Measurements from ENCODE around the gene GNA15.

GNA15 gene

DNA sequence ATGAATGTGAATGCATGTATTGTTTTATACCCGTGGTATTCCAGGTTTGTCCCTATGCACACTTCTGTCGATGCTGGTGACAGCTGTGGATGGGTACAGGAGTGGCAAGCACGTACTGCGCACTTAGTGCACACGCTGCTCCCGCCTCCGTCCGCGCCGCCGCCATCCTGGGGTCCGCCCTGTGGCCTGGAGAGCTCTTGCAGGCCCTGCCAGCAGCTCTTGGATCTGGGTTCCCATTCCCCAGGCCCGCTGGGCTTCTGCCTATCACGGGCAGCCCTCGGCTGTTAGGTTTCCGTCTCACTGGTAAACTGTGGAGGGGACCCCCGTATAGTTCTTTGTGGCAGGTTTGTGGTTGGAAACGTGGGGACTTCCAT is 37.7 kb upstream of the GNA15 start:
- H3K36me3 ChIP-seq (replicated peaks in 1 of 2; ENCODE audit: control insufficient read depth in 2 of 2, insufficient read depth in 2 of 2, low read length in 2 of 2): no peaks in the 10 kb centered on the region
- no peak overlapping the region for H2BK120ac ChIP-seq (ENCODE audit: low read depth, low read length)
- WGBS, 2 donors (ENCODE audit: extremely low coverage in 2 of 2, insufficient read length in 2 of 2, insufficient replicate concordance in 1 of 2): no CpG with 5 or more reads among the region's 18 CpGs
- no peaks in the 10 kb centered on the region for H3K27me3 ChIP-seq (ENCODE audit: control insufficient read depth in 3 of 3, insufficient read depth in 3 of 3, low read depth in 1 of 3, low read length in 3 of 3)
- H3K9ac ChIP-seq (ENCODE audit: low read depth, low read length, poor library complexity): no peak overlapping the region
- no peak overlapping the region for H2BK12ac ChIP-seq (ENCODE audit: low read length)
- no peak overlapping the region for H3K18ac ChIP-seq (ENCODE audit: low read length)
- peaks cover 51% of the 10 kb centered on the region for H3K79me1 ChIP-seq (ENCODE audit: low read depth, low read length)
- no peak overlapping the region for H2BK5ac ChIP-seq (ENCODE audit: low read length)
- H3K4me1 ChIP-seq (ENCODE audit: control insufficient read depth in 2 of 2, insufficient read depth in 1 of 2, low read depth in 1 of 2, low read length in 2 of 2): peaks cover 13 to 23% of the 10 kb centered on the region in 2 donors
- H2AFZ ChIP-seq (ENCODE audit: low read length): no peak overlapping the region
- H3K4ac ChIP-seq (ENCODE audit: low read length): no peak overlapping the region
- no peak overlapping the region for H3K4me2 ChIP-seq (ENCODE audit: insufficient read depth, low read length, poor library complexity, severe bottlenecking)
- H3K27ac ChIP-seq (replicated peaks; ENCODE audit: low read length): no peak overlapping the region
- no peak overlapping the region for H4K91ac ChIP-seq (ENCODE audit: low read depth, low read length, poor library complexity)
- H2AK5ac ChIP-seq (ENCODE audit: low read depth, low read length): no peak overlapping the region
- H3K23ac ChIP-seq (ENCODE audit: low read depth, low read length, poor library complexity): no peak overlapping the region
- no peak overlapping the region for H2BK15ac ChIP-seq (ENCODE audit: low read length)
- no peaks in the 10 kb centered on the region for H3K9me3 ChIP-seq (replicated peaks in 1 of 2; ENCODE audit: control insufficient read depth in 2 of 2, insufficient read depth in 1 of 2, low read depth in 1 of 2, low read length in 2 of 2)
- H3K14ac ChIP-seq (ENCODE audit: low read length): no peak overlapping the region
- H3K4me3 ChIP-seq (ENCODE audit: low read length in 2 of 2): no peak overlapping the region
- H4K8ac ChIP-seq (ENCODE audit: low read depth, low read length): no peak overlapping the region
- DNase-seq (ENCODE audit: low spot score): no peak

- Histone ChIP-seq H3K9me3 (replicated peaks in 1 of 2; ENCODE audit: control insufficient read depth in 2 of 2, insufficient read depth in 1 of 2, low read depth in 1 of 2, low read length in 2 of 2) (no peaks in the 10 kb centered on the region), H4K91ac (ENCODE audit: low read depth, low read length, poor library complexity) (no peak overlapping the region), H3K79me1 (ENCODE audit: low read depth, low read length) (peaks cover 51% of the 10 kb centered on the region), H2AK5ac (ENCODE audit: low read depth, low read length) (no peak overlapping the region), H3K23ac (ENCODE audit: low read depth, low read length, poor library complexity) (peak overlapping the region; percentile 9), H3K9ac (ENCODE audit: low read depth, low read length, poor library complexity) (no peak overlapping the region), H3K36me3 (replicated peaks in 1 of 2; ENCODE audit: control insufficient read depth in 2 of 2, insufficient read depth in 2 of 2, low read length in 2 of 2) (no peaks in the 10 kb centered on the region), H2BK5ac (ENCODE audit: low read length) (peak overlapping the region; percentile 22), H3K27me3 (ENCODE audit: control insufficient read depth in 3 of 3, insufficient read depth in 3 of 3, low read depth in 1 of 3, low read length in 3 of 3) (no peaks in the 10 kb centered on the region), H2AFZ (ENCODE audit: low read length) (no peak overlapping the region), H3K18ac (ENCODE audit: low read length) (no peak overlapping the region), H2BK120ac (ENCODE audit: low read depth, low read length) (no peak overlapping the region), H3K4ac (ENCODE audit: low read length) (no peak overlapping the region), H3K4me1 (ENCODE audit: control insufficient read depth in 2 of 2, insufficient read depth in 1 of 2, low read depth in 1 of 2, low read length in 2 of 2) (peaks cover 13 to 23% of the 10 kb centered on the region in 2 donors), H3K4me3 (ENCODE audit: low read length in 2 of 2) (no peak overlapping the region), H2BK15ac (ENCODE audit: low read length) (no peak overlapping the region), H3K14ac (ENCODE audit: low read length) (peak overlapping the region; percentile 63), H2BK12ac (ENCODE audit: low read length) (no peak overlapping the region), H3K27ac (replicated peaks; ENCODE audit: low read length) (no peak overlapping the region), H3K4me2 (ENCODE audit: insufficient read depth, low read length, poor library complexity, severe bottlenecking) (no peak overlapping the region), H4K8ac (ENCODE audit: low read depth, low read length) (no peak overlapping the region)
- WGBS, 2 donors (ENCODE audit: extremely low coverage in 2 of 2, insufficient read length in 2 of 2, insufficient replicate concordance in 1 of 2): no CpG with 5 or more reads among the region's 40 CpGs
- no peak for DNase-seq (ENCODE audit: low spot score)
Measured at GRCh38 chr19:3098515-3099346, 37.1 kb upstream of the GNA15 start.

DNA sequence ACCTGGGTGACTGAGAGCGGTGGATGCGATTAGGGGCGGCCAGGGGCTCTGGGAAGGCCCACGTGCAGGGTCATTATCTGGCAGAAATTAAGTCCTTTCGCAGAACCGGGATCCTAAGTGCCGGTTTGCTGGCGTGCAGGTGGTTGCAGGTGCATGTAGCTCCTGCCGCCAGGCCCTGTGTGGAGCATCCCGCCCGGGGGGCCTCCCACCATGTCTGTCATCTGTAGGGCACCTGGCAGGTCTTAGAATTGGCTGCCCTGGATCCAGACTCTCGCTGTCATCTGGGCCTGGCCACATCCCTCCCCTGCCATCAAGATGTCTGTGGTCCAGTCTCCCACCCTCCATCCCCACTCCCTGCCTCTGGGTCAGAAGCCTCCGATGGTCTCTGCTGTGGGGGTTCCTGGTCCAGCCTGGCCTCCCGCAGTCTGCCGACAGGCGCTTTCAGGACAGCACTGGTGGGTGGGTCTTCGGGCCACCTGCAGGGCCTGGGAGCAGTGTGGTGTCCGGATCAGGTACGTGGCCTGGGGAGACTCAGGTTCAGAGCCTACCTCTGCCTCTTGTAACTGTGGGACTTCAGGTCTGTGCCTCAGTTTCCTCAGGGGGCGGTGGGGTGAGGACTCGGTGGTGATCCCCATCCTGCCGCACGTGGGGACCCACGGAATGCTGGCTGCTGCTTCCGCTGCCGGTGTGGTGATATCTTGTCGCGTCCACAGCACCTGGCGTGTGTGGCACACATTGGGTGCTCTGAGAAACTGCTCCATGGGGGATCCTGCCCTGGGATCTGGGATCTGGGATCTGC is 36.3 kb upstream of the GNA15 start:
- DNase-seq (ENCODE audit: low spot score): no peak
- H3K27ac ChIP-seq (replicated peaks; ENCODE audit: low read length): no peak overlapping the region

GRCh38 chr19:3100331-3100730 is 35.5 kb upstream of the GNA15 start:
- Histone ChIP-seq H3K4ac (ENCODE audit: low read length) (peak overlapping the region; percentile 2), H3K79me1 (ENCODE audit: low read depth, low read length) (peaks cover 50% of the 10 kb centered on the region), H3K36me3 (replicated peaks in 1 of 2; ENCODE audit: control insufficient read depth in 2 of 2, insufficient read depth in 2 of 2, low read length in 2 of 2) (no peaks in the 10 kb centered on the region), H3K9ac (ENCODE audit: low read depth, low read length, poor library complexity) (peak overlapping the region; percentile 78), H2AFZ (ENCODE audit: low read length) (no peak overlapping the region), H2BK5ac (ENCODE audit: low read length) (no peak overlapping the region), H3K23ac (ENCODE audit: low read depth, low read length, poor library complexity) (no peak overlapping the region), H4K8ac (ENCODE audit: low read depth, low read length) (no peak overlapping the region), H3K4me1 (ENCODE audit: control insufficient read depth in 2 of 2, insufficient read depth in 1 of 2, low read depth in 1 of 2, low read length in 2 of 2) (peaks cover 10 to 14% of the 10 kb centered on the region in 2 donors), H2AK5ac (ENCODE audit: low read depth, low read length) (peak overlapping the region; percentile 74), H3K9me3 (replicated peaks in 1 of 2; ENCODE audit: control insufficient read depth in 2 of 2, insufficient read depth in 1 of 2, low read depth in 1 of 2, low read length in 2 of 2) (no peaks in the 10 kb centered on the region), H3K4me3 (ENCODE audit: low read length in 2 of 2) (peak overlapping the region in 1 of 2 donors; percentile 21), H3K14ac (ENCODE audit: low read length) (no peak overlapping the region), H2BK120ac (ENCODE audit: low read depth, low read length) (no peak overlapping the region), H3K27ac (replicated peaks; ENCODE audit: low read length) (no peak overlapping the region), H3K27me3 (ENCODE audit: control insufficient read depth in 3 of 3, insufficient read depth in 3 of 3, low read depth in 1 of 3, low read length in 3 of 3) (no peaks in the 10 kb centered on the region), H3K18ac (ENCODE audit: low read length) (peak overlapping the region; percentile 13), H3K4me2 (ENCODE audit: insufficient read depth, low read length, poor library complexity, severe bottlenecking) (no peak overlapping the region), H2BK12ac (ENCODE audit: low read length) (no peak overlapping the region), H2BK15ac (ENCODE audit: low read length) (no peak overlapping the region), H4K91ac (ENCODE audit: low read depth, low read length, poor library complexity) (peak overlapping the region; percentile 43)
- DNase-seq (ENCODE audit: low spot score): no peak
- no CpG with 5 or more reads among the region's 14 CpGs for WGBS, 2 donors (ENCODE audit: extremely low coverage in 2 of 2, insufficient read length in 2 of 2, insufficient replicate concordance in 1 of 2)

More for the DNA sequence above, 36.3 kb upstream of the GNA15 start:
- Histone ChIP-seq H3K4ac (ENCODE audit: low read length) (no peak overlapping the region), H3K9me3 (replicated peaks in 1 of 2; ENCODE audit: control insufficient read depth in 2 of 2, insufficient read depth in 1 of 2, low read depth in 1 of 2, low read length in 2 of 2) (no peaks in the 10 kb centered on the region), H4K91ac (ENCODE audit: low read depth, low read length, poor library complexity) (no peak overlapping the region), H3K27me3 (ENCODE audit: control insufficient read depth in 3 of 3, insufficient read depth in 3 of 3, low read depth in 1 of 3, low read length in 3 of 3) (no peaks in the 10 kb centered on the region), H3K79me1 (ENCODE audit: low read depth, low read length) (peaks cover 52% of the 10 kb centered on the region), H2BK120ac (ENCODE audit: low read depth, low read length) (no peak overlapping the region), H2AFZ (ENCODE audit: low read length) (no peak overlapping the region), H3K18ac (ENCODE audit: low read length) (no peak overlapping the region), H2AK5ac (ENCODE audit: low read depth, low read length) (no peak overlapping the region), H3K14ac (ENCODE audit: low read length) (no peak overlapping the region), H2BK12ac (ENCODE audit: low read length) (no peak overlapping the region), H3K23ac (ENCODE audit: low read depth, low read length, poor library complexity) (peak overlapping the region; percentile 9), H2BK15ac (ENCODE audit: low read length) (no peak overlapping the region), H3K4me2 (ENCODE audit: insufficient read depth, low read length, poor library complexity, severe bottlenecking) (no peak overlapping the region), H3K36me3 (replicated peaks in 1 of 2; ENCODE audit: control insufficient read depth in 2 of 2, insufficient read depth in 2 of 2, low read length in 2 of 2) (no peaks in the 10 kb centered on the region), H3K4me3 (ENCODE audit: low read length in 2 of 2) (no peak overlapping the region), H3K9ac (ENCODE audit: low read depth, low read length, poor library complexity) (peak overlapping the region; percentile 44), H3K4me1 (ENCODE audit: control insufficient read depth in 2 of 2, insufficient read depth in 1 of 2, low read depth in 1 of 2, low read length in 2 of 2) (peaks cover 13 to 22% of the 10 kb centered on the region in 2 donors), H4K8ac (ENCODE audit: low read depth, low read length) (no peak overlapping the region), H2BK5ac (ENCODE audit: low read length) (peak overlapping the region; percentile 5)
- WGBS, 2 donors (ENCODE audit: extremely low coverage in 2 of 2, insufficient read length in 2 of 2, insufficient replicate concordance in 1 of 2): no CpG with 5 or more reads among the region's 29 CpGs

Data from neuronal stem cell (in vitro differentiated cells).